Measurements from ENCODE around the gene PITX1.

- TF ChIP-seq EZH2phosphoT487 (IDR thresholded peaks at IDR 0.05) (no peak), CTCF (IDR thresholded peaks at IDR 0.05) (no peak), EZH2 (IDR thresholded peaks at IDR 0.05) (no peak)
Measured at GRCh38 chr5:134995850-134996402, 38.1 kb downstream of the PITX1 start.

All from neural progenitor cell (in vitro differentiated cells).